Measurements from ENCODE around the gene LIN7A.

DNA sequence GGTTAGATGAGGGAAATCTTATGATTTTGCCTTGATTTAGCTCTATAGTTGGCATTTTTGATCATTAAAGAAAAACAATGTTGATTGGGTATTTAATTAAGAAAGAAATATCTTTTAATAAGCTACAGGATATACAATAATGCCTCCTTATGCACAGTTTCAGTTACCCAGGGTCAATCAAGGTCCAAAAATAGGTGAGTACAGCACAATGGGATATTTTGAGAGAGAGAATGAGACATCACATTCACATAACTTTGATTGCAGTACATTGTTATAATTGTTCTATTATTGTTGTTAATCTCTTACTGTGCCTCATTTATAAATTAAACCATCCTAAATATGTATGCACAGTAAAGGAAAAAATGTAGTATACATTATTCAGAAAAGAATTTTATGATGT, 118.9 kb downstream of the LIN7A start:
- TF ChIP-seq, protein P1, sequence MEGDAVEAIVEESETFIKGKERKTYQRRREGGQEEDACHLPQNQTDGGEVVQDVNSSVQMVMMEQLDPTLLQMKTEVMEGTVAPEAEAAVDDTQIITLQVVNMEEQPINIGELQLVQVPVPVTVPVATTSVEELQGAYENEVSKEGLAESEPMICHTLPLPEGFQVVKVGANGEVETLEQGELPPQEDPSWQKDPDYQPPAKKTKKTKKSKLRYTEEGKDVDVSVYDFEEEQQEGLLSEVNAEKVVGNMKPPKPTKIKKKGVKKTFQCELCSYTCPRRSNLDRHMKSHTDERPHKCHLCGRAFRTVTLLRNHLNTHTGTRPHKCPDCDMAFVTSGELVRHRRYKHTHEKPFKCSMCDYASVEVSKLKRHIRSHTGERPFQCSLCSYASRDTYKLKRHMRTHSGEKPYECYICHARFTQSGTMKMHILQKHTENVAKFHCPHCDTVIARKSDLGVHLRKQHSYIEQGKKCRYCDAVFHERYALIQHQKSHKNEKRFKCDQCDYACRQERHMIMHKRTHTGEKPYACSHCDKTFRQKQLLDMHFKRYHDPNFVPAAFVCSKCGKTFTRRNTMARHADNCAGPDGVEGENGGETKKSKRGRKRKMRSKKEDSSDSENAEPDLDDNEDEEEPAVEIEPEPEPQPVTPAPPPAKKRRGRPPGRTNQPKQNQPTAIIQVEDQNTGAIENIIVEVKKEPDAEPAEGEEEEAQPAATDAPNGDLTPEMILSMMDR (IDR thresholded peaks at IDR 0.05), result no peak
- no peak for TF ChIP-seq POLR2A (IDR thresholded peaks at IDR 0.05)

Measured in upper lobe of left lung (tissue), 4 donors.